ENCODE data around the gene SMU1.

Gene SMU1

GRCh38 chr9:32992595-32993238 lies 83.8 kb downstream of the SMU1 start:
- POLR2A ChIA-PET: interaction anchor here (0.6 to 3.3 kb wide), 3 partner anchors 8 to 33 kb away, joined by 3 to 18 read pairs (median 3); partner anchors contain the start of gene DNAJA1
- Histone ChIP-seq H3K4me1 (ENCODE audit: control insufficient read depth, insufficient read depth, low read length) (peaks cover 10% of the 10 kb centered on the region), H3K36me3 (ENCODE audit: control insufficient read depth in 2 of 2, insufficient read depth in 1 of 2, low read length in 2 of 2) (peaks cover 5 to 54% of the 10 kb centered on the region in 2 experiments), H3K4me3 (ENCODE audit: low read depth, low read length) (no peak overlapping the region), H3K9me3 (ENCODE audit: control insufficient read depth, insufficient read depth, low read depth, low read length) (no peaks in the 10 kb centered on the region), H3K27ac (ENCODE audit: extremely low read depth, low read depth, low read length) (no peak overlapping the region)
- CTCF ChIA-PET: interaction anchor here (0.5 to 0.7 kb wide), 2 partner anchors 18 to 23 kb away, joined by 3 to 4 read pairs; no protein-coding TSS in a partner anchor
- no peak for TF ChIP-seq ZNF518A (tag by site-specific recombination; conservative IDR thresholded peaks at IDR 0.05; ENCODE audit: low read depth)

- Histone ChIP-seq H3K36me3 (ENCODE audit: control insufficient read depth in 2 of 2, insufficient read depth in 1 of 2, low read length in 2 of 2) (peaks cover 12 to 54% of the 10 kb centered on the region in 2 experiments), H3K9me3 (ENCODE audit: control insufficient read depth, insufficient read depth, low read depth, low read length) (no peaks in the 10 kb centered on the region), H3K4me1 (ENCODE audit: control insufficient read depth, insufficient read depth, low read length) (peaks cover 10% of the 10 kb centered on the region), H3K4me3 (ENCODE audit: low read depth, low read length) (no peak overlapping the region), H3K27ac (ENCODE audit: extremely low read depth, low read depth, low read length) (no peak overlapping the region)
- ChIA-PET CTCF (interaction anchor here (0.5 to 1.4 kb wide), 3 partner anchors 17 to 439 kb away, joined by 3 to 4 read pairs (median 3); no protein-coding TSS in a partner anchor), POLR2A (interaction anchor here (0.6 to 3.3 kb wide), 3 partner anchors 9 to 33 kb away, joined by 3 to 18 read pairs (median 3); partner anchors contain the start of gene DNAJA1)
- TF ChIP-seq GLI4 (tag by site-specific recombination; IDR thresholded peaks at IDR 0.05) (no peak), PATZ1 (tag by site-specific recombination; IDR thresholded peaks at IDR 0.05) (no peak), ZNF23 (tag by site-specific recombination; IDR thresholded peaks at IDR 0.05; ENCODE audit: borderline replicate concordance) (no peak), PRDM10 (tag by site-specific recombination; IDR thresholded peaks at IDR 0.05) (0 out of 2 replicates have a peak, but pooled peaks have one; percentile 43), YY1 (tag by site-specific recombination; IDR thresholded peaks at IDR 0.05) (no peak)
These were observed 84.4 kb downstream of the SMU1 start for GRCh38 chr9:32991897-32992594.
